ENCODE measurements around the gene EPS15.
"Not testable (repeated sequence)": the region's sequence is repeated elsewhere in the genome, so short reads cannot be mapped to it uniquely, and the experiment has no call there.

The EPS15 gene

DNA sequence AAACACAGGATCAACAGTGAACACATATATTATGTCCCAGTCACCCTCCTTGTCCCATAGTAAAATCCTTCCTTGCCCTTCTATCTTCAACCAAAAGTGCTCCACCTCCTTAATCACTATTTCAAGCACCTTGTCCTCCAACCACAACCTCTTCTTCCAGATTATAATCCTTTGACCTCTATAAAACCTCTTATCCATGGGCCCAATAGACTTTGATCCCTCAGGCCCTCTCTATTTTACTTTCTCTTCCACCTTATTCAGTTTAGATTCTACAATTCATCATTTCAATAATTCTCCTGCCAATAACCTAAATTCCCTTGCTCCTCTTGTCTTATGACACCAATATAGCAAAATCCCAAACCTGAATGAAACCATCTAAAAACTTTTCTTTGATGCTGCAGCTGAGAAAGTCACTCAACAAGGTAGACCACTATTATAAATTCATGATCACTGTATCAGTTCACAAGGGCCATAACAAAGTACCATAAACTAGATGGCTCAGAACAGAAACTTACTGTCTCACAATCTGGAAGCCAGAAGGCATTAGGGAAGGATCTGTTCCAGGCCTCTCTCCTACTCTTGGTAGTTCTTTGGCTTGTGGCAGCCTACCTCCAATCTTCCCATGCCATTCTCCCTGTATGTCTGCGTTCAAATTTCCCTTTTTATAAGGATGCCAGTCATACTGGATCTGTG, 24.8 kb downstream of the EPS15 start:
- Mint-ChIP-seq H3K4me3 (peak overlapping the region in 1 of 2 donors; percentile 21), H3K27ac (peak overlapping the region in 1 of 2 donors; percentile 5), H3K36me3 (ENCODE audit: insufficient read depth) (peaks cover 13% of the 10 kb centered on the region), H3K9me3 (no peaks in the 10 kb centered on the region), H3K27me3 (no peaks in the 10 kb centered on the region), H3K4me1 (ENCODE audit: low read depth in 2 of 2) (peaks cover 41 to 65% of the 10 kb centered on the region in 2 donors)
- ATAC-seq (replicated peaks): no peak
- DNase-seq: no peak

GRCh38 chr1:51491166-51491981, 27.7 kb downstream of the EPS15 start:
- Mint-ChIP-seq H3K4me3 (peak overlapping the region; percentile 13 to 42), H3K9me3 (no peaks in the 10 kb centered on the region), H3K36me3 (ENCODE audit: insufficient read depth) (peaks cover 6% of the 10 kb centered on the region), H3K27me3 (no peaks in the 10 kb centered on the region), H3K4me1 (ENCODE audit: low read depth in 2 of 2) (peaks cover 34 to 61% of the 10 kb centered on the region in 2 donors), H3K27ac (peak overlapping the region; percentile 50 to 87)
- peak; percentile 60 for ATAC-seq (replicated peaks)
- DNase-seq: no peak

DNA sequence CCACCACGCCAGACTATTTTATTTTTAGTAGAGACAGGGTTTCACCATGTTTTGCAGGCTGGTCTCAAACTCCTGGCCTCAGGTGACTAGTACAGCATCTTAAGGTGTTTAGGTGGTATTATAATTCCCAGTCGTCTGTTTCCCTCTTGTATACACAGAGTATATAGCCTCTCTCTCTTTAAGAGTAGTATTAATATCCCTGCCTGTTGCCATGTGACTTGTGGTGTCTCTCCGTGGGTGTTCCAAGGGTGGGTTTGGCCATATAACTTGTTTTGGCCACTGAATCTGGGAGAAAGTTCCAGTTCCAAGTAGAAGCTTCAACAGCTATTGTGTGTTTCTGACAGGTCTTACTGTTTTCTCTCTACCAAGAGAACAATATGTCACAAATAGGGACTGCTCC, 29.6 kb downstream of the EPS15 start:
- Mint-ChIP-seq H3K27ac (peak overlapping the region in 1 of 2 donors; percentile 87), H3K36me3 (ENCODE audit: insufficient read depth) (peaks cover 11% of the 10 kb centered on the region), H3K9me3 (no peaks in the 10 kb centered on the region), H3K4me1 (ENCODE audit: low read depth in 2 of 2) (peaks cover 30 to 60% of the 10 kb centered on the region in 2 donors), H3K27me3 (no peaks in the 10 kb centered on the region), H3K4me3 (no peak overlapping the region)
- ATAC-seq (replicated peaks) (no peak), DNase-seq (no peak)

GRCh38 chr1:51488372-51489050, 30.6 kb downstream of the EPS15 start:
- H3K27me3 Mint-ChIP-seq: no peaks in the 10 kb centered on the region
- DNase-seq (no peak), ATAC-seq (replicated peaks) (no peak)
- peaks cover 10% of the 10 kb centered on the region for H3K36me3 Mint-ChIP-seq (ENCODE audit: insufficient read depth)
- H3K27ac Mint-ChIP-seq: no peak overlapping the region
- H3K9me3 Mint-ChIP-seq: no peaks in the 10 kb centered on the region
- peaks cover 24 to 59% of the 10 kb centered on the region in 2 donors for H3K4me1 Mint-ChIP-seq (ENCODE audit: low read depth in 2 of 2)
- H3K4me3 Mint-ChIP-seq: no peak overlapping the region

- DNase-seq (no peak), ATAC-seq (replicated peaks) (no peak)
- Mint-ChIP-seq H3K4me3 (peak overlapping the region in 1 of 2 donors; percentile 15), H3K27ac (peak overlapping the region in 1 of 2 donors; percentile 51), H3K27me3 (no peaks in the 10 kb centered on the region), H3K36me3 (ENCODE audit: insufficient read depth) (peaks cover 14% of the 10 kb centered on the region), H3K4me1 (ENCODE audit: low read depth in 2 of 2) (peaks cover 28 to 64% of the 10 kb centered on the region in 2 donors), H3K9me3 (no peaks in the 10 kb centered on the region)
Observed at GRCh38 chr1:51487628-51488027, 31.4 kb downstream of the EPS15 start.

- Mint-ChIP-seq H3K27me3 (no peaks in the 10 kb centered on the region), H3K27ac (no peak overlapping the region), H3K36me3 (ENCODE audit: insufficient read depth) (peaks cover 23% of the 10 kb centered on the region), H3K4me1 (ENCODE audit: low read depth in 2 of 2) (peaks cover 26 to 62% of the 10 kb centered on the region in 2 donors), H3K4me3 (no peak overlapping the region), H3K9me3 (no peaks in the 10 kb centered on the region)
- ATAC-seq (replicated peaks) (no peak), DNase-seq (no peak)
Observed at GRCh38 chr1:51484591-51484990, 34.5 kb downstream of the EPS15 start.

GRCh38 chr1:51482881-51483280, 36.2 kb downstream of the EPS15 start:
- peaks cover 21 to 62% of the 10 kb centered on the region in 2 donors for H3K4me1 Mint-ChIP-seq (ENCODE audit: low read depth in 2 of 2)
- no peaks in the 10 kb centered on the region for H3K9me3 Mint-ChIP-seq
- no peak overlapping the region for H3K4me3 Mint-ChIP-seq
- DNase-seq: no peak
- H3K36me3 Mint-ChIP-seq (ENCODE audit: insufficient read depth): peaks cover 26% of the 10 kb centered on the region
- H3K27me3 Mint-ChIP-seq: no peaks in the 10 kb centered on the region
- ATAC-seq (replicated peaks): no peak
- peak overlapping the region in 1 of 2 donors; percentile 77 for H3K27ac Mint-ChIP-seq

- H3K9me3 Mint-ChIP-seq; H3K27me3 Mint-ChIP-seq; H3K4me3 Mint-ChIP-seq; ATAC-seq (replicated peaks); DNase-seq: not testable (repeated sequence)
- peak overlapping the region in 1 of 2 donors; percentile 69 for H3K27ac Mint-ChIP-seq
- peaks cover 13 to 51% of the 10 kb centered on the region in 2 donors for H3K4me1 Mint-ChIP-seq (ENCODE audit: low read depth in 2 of 2)
- peaks cover 34% of the 10 kb centered on the region for H3K36me3 Mint-ChIP-seq (ENCODE audit: insufficient read depth)
Observed at GRCh38 chr1:51474832-51475620, 44.0 kb downstream of the EPS15 start.

GRCh38 chr1:51473331-51474115, 45.5 kb downstream of the EPS15 start:
- DNase-seq (no peak), ATAC-seq (replicated peaks) (no peak)
- H3K27ac Mint-ChIP-seq: peak overlapping the region; percentile 64 to 82
- H3K27me3 Mint-ChIP-seq: no peaks in the 10 kb centered on the region
- peaks cover 39% of the 10 kb centered on the region for H3K36me3 Mint-ChIP-seq (ENCODE audit: insufficient read depth)
- H3K9me3 Mint-ChIP-seq: no peaks in the 10 kb centered on the region
- H3K4me3 Mint-ChIP-seq: no peak overlapping the region
- peaks cover 13 to 45% of the 10 kb centered on the region in 2 donors for H3K4me1 Mint-ChIP-seq (ENCODE audit: low read depth in 2 of 2)

DNA sequence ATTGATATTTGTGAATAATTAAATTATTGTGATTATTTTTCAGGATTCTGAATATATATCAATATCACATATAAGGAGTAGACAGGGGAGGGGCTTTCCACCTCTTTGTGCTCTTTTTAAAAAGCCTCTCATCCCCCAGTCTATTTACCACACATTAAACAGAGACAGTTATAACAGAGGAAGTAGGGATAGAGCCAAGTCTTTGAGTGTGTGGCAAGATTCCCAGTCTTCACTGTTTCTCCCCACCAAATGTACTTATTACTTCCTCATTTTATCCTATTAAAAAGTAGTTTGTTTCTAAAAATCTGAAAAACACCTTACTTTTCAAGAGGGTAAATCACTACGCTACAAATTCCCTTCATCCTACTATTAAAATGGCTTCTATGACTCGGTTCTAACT, 46.7 kb downstream of the EPS15 start:
- Mint-ChIP-seq H3K27me3 (no peaks in the 10 kb centered on the region), H3K36me3 (ENCODE audit: insufficient read depth) (peaks cover 47% of the 10 kb centered on the region), H3K27ac (peak overlapping the region; percentile 18 to 64)

DNA sequence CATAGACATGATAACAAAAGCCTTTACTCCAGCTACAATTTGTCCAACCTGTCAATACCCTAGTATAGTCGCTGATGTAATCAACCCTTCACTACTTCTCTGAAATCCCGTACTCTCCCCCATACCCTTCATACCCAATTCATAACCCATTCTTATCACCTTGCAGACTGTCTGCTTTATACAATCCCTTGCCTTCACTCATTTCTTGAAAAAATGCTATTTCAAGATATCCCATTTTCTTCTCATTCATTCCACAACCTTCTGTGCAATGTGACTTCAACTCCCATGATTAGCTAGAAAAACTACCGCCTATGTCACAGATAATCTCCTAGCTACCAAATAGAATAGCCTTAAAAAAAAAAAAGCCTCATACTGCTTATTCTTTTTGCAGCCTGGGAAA, 49.5 kb downstream of the EPS15 start:
- no peak for DNase-seq
- H3K4me3 Mint-ChIP-seq: no peak overlapping the region
- H3K27ac Mint-ChIP-seq: peak overlapping the region; percentile 6 to 20
- no peaks in the 10 kb centered on the region for H3K9me3 Mint-ChIP-seq
- no peaks in the 10 kb centered on the region for H3K27me3 Mint-ChIP-seq
- H3K4me1 Mint-ChIP-seq (ENCODE audit: low read depth in 2 of 2): peaks cover 3 to 46% of the 10 kb centered on the region in 2 donors
- peaks cover 65% of the 10 kb centered on the region for H3K36me3 Mint-ChIP-seq (ENCODE audit: insufficient read depth)
- no peak for ATAC-seq (replicated peaks)

More for the DNA sequence above, 46.7 kb downstream of the EPS15 start:
- DNase-seq (no peak), ATAC-seq (replicated peaks) (no peak)
- Mint-ChIP-seq H3K4me3 (no peak overlapping the region), H3K4me1 (ENCODE audit: low read depth in 2 of 2) (peaks cover 12 to 43% of the 10 kb centered on the region in 2 donors), H3K9me3 (no peaks in the 10 kb centered on the region)

DNA sequence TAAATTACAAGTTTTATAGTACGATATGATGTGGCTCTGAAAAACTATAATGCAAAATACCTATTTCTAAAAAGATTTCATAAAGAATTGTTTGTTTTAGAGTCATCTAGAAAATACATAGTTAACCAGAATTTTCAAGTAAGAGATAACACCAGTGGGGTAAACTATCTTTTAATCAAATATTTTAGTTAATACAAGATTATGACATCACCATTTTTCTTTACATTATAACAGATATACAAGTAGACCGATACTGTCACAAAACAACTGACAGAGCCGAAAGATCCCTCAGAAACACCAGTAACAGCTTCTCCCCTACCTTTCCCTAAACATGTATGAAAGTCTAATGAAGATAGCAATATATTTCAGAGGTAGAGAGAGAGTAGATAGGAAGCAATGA, 54.2 kb downstream of the EPS15 start:
- Mint-ChIP-seq H3K27ac (no peak overlapping the region), H3K9me3 (no peaks in the 10 kb centered on the region), H3K27me3 (no peaks in the 10 kb centered on the region), H3K4me3 (no peak overlapping the region), H3K36me3 (ENCODE audit: insufficient read depth) (peaks cover 80% of the 10 kb centered on the region), H3K4me1 (ENCODE audit: low read depth in 2 of 2) (peaks cover 0 to 20% of the 10 kb centered on the region in 2 donors)
- ATAC-seq (replicated peaks): no peak
- no peak for DNase-seq
